Glutamatergic neuron (in vitro differentiated cells): ENCODE results near the gene IQGAP3. TPM values are rescaled to one million over a fixed set of nuclear protein-coding genes. Genes with fewer than 3 reads are reported as not detected.

Experiments
- DNase-seq: peaks from one replicate; pipeline ENCODE4 v3.0.0; 2022
- H3K27ac Mint-ChIP-seq: one replicate; pipeline ENCODE4 v1.8.0; 2020; ENCODE audit warnings: mild to moderate bottlenecking, mixed read lengths, inconsistent platforms; ENCODE audit not compliant: unreplicated experiment
- H3K27me3 Mint-ChIP-seq: one replicate; pipeline ENCODE4 v1.8.0; 2020; ENCODE audit warnings: mild to moderate bottlenecking, moderate library complexity, mixed read lengths, inconsistent platforms; ENCODE audit not compliant: unreplicated experiment
- H3K36me3 Mint-ChIP-seq: one replicate; pipeline ENCODE4 v1.8.0; 2020; ENCODE audit warnings: mild to moderate bottlenecking, mixed read lengths, inconsistent platforms; ENCODE audit not compliant: unreplicated experiment
- H3K4me1 Mint-ChIP-seq: one replicate; pipeline ENCODE4 v1.8.0; 2020; ENCODE audit warnings: mild to moderate bottlenecking, low read depth, mixed read lengths, inconsistent platforms; ENCODE audit not compliant: unreplicated experiment
- H3K4me3 Mint-ChIP-seq: one replicate; pipeline ENCODE4 v1.8.0; 2020; ENCODE audit warnings: mild to moderate bottlenecking, mixed read lengths, inconsistent platforms; ENCODE audit not compliant: unreplicated experiment
- H3K9me3 Mint-ChIP-seq: one replicate; pipeline ENCODE4 v1.8.0; 2020; ENCODE audit warnings: mild to moderate bottlenecking, moderate library complexity, mixed read lengths, inconsistent platforms; ENCODE audit not compliant: unreplicated experiment
- total RNA-seq: library from RNA; stranded (reverse); fragmentation: NEBNext Ultra II Directional; extraction: Animal tissue kit (Norgen Biotek cat#: 25700); gene quantifications from one replicate; pipeline ENCODE4 v1.2.1, GENCODE V29; 2021; ENCODE audit not compliant: unreplicated experiment
- TF ChIP-seq, protein P1 (sequence below): fragments of 200-600 bp; sonication (generic); IDR thresholded peaks from one replicate; pipeline ENCODE4 v1.5.0; 2021; ENCODE audit not compliant: partially characterized antibody, unreplicated experiment

Gene IQGAP3
- total RNA-seq, 1 donor from 2014 or later: 6.1 TPM

DNA sequence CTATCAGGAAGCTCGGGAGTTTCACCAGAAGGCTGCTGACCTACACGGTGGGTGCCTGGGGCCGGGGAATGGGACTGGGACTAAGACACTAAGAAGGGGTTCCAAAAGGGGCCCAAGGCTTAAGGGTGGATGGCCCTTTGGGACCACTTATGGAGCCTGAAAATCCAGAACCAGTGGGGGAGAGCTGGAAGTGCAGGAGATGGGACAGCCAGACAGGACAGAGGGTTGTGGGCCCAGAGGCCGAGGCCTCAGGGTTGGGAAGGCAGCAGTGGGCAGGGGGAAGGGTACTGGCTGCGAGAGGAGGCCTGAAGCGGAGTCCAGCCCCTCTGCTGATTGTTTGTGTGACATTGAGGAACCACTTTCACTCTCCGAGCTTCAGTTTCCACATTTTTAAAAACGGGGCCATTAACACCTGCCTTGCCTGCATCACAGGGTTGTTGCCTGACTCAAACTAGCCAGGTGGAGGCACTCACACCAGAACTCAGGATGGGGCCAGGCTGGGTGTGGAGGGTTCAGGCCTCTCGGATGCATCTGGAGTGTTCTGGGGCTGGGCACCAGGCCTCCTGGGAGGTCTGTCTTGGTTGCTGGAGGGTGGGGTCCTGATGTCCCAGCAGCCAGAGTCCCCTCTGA, 10.1 kb upstream of the IQGAP3 start:
- DNase-seq: no peak
- TF ChIP-seq, protein P1, sequence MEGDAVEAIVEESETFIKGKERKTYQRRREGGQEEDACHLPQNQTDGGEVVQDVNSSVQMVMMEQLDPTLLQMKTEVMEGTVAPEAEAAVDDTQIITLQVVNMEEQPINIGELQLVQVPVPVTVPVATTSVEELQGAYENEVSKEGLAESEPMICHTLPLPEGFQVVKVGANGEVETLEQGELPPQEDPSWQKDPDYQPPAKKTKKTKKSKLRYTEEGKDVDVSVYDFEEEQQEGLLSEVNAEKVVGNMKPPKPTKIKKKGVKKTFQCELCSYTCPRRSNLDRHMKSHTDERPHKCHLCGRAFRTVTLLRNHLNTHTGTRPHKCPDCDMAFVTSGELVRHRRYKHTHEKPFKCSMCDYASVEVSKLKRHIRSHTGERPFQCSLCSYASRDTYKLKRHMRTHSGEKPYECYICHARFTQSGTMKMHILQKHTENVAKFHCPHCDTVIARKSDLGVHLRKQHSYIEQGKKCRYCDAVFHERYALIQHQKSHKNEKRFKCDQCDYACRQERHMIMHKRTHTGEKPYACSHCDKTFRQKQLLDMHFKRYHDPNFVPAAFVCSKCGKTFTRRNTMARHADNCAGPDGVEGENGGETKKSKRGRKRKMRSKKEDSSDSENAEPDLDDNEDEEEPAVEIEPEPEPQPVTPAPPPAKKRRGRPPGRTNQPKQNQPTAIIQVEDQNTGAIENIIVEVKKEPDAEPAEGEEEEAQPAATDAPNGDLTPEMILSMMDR: no peak
- no peak overlapping the region for H3K27ac Mint-ChIP-seq
- H3K27me3 Mint-ChIP-seq: peaks cover 13% of the 10 kb centered on the region
- H3K36me3 Mint-ChIP-seq: no peaks in the 10 kb centered on the region
- H3K9me3 Mint-ChIP-seq: no peaks in the 10 kb centered on the region
- no peak overlapping the region for H3K4me3 Mint-ChIP-seq
- H3K4me1 Mint-ChIP-seq: peaks cover 11% of the 10 kb centered on the region

DNA sequence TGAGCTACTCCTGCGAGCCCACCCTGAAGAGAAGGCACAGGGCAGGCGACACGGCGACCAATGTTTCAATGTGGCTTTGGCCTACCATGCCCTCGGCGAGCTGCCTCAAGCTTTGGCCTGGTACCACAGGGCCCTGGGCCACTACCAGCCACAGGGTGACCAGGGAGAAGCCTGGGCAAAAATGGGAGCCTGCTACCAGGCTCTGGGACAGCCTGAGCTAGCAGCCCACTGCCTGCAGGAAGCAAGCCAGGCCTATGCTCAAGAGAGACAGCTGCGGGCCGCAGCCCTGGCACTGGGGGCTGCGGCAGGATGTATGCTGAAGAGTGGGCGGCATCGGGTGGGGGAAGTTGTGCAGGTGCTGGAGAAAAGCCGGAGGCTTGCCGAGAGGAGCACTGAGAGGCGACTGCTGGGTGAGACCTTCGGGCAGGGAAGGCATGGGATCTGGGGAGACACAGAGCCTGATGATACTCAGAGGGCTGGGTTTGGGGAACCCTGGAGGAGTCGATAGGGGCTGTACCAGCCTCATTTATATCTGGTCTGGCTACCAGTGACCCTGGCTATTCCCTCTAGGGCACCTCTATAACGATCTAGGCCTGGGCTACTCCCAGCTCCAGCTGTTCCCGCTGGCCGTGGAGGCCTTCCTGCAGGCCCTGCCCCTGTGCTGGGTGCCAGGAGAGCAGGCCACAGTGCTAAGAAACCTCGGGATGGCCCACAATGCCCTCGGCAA, 9.5 kb upstream of the IQGAP3 start:
- Mint-ChIP-seq H3K36me3 (no peaks in the 10 kb centered on the region), H3K4me1 (peaks cover 11% of the 10 kb centered on the region), H3K4me3 (no peak overlapping the region), H3K27ac (no peak overlapping the region), H3K9me3 (no peaks in the 10 kb centered on the region), H3K27me3 (peaks cover 13% of the 10 kb centered on the region)
- TF ChIP-seq, protein P1: no peak
- DNase-seq: no peak

DNA sequence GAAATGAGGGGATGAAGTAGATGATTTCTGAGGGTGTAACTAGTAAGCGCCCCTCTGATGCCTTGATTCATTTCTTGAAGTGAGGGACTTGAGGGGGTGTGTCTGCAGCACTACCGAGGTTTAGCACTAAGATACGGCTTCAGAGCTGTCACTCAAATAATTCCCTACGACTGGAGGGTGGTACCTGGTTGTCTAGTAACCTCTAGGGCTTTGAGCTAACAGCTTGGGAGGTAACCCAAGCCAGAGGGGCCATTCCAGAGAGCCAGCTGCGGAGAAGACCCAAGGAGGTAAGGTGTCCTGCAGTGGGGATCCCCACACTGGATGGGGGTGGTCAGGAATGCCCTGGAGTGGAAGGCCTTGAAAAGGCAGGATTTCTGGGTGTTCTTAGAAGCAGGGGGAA, 7.1 kb upstream of the IQGAP3 start, which contains the start of gene TTC24:
TSS of gene TTC24 (plus strand) at position 252 of the 400 bp plus-strand sequence. CDS start 1,642 bp downstream, outside the sequence.
- Mint-ChIP-seq H3K4me3 (no peak within 1 kb of the TSS), H3K27me3 (peaks cover 10% of the 10 kb centered on the region), H3K27ac (no peak within 1 kb of the TSS), H3K4me1 (peaks cover 15% of the 10 kb centered on the region), H3K9me3 (no peaks in the 10 kb centered on the region), H3K36me3 (no peaks in the 10 kb centered on the region)
- TF ChIP-seq, protein P1: no peak
- DNase-seq: no peak

DNA sequence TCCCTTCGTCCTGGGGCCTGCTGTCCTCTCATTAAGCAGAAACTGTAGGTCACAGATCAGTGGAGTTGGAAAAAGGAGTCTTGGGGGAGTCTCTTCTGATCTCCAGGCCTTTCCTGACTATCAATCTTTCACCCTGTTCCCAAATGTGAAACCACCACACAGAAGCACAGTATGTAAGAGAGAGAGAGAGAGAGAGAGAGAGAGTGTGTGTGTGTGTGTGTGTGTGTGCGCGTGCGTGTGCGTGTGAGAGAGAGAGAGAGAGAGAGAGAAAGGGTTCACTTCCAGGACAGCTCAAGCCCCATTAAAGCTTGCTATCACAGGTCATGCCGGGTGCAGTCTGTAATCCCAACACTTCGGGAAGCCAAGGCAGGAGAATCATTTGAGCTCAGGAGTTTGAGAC, 5.7 kb upstream of the IQGAP3 start:
- H3K27ac Mint-ChIP-seq: peak overlapping the region; percentile 3
- no peak for DNase-seq
- H3K9me3 Mint-ChIP-seq: no peaks in the 10 kb centered on the region
- peak overlapping the region; percentile 1 for H3K4me3 Mint-ChIP-seq
- peaks cover 10% of the 10 kb centered on the region for H3K4me1 Mint-ChIP-seq
- TF ChIP-seq, protein P1: no peak
- peaks cover 8% of the 10 kb centered on the region for H3K27me3 Mint-ChIP-seq
- H3K36me3 Mint-ChIP-seq: no peaks in the 10 kb centered on the region

DNA sequence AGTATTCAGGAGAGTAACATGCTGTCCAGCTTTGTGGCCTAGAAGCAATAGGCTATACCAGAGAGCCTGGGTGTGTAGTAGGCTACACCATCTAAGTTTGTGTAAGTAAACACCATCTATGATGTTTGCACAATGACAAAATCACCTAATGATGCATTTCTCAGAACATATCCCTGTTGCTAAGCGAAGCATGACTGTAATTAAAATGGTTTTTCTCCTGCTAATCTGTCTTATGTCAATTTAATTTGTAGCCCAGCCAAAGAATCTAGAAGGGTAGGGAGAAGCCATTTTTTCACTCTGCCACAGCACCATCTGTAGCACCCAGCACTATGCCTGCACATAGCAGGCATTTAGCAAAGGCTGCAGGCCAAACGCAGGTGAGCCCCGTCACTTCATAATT, 5.2 kb upstream of the IQGAP3 start:
- H3K4me1 Mint-ChIP-seq: peaks cover 10% of the 10 kb centered on the region
- H3K36me3 Mint-ChIP-seq: no peaks in the 10 kb centered on the region
- DNase-seq: no peak
- no peak overlapping the region for H3K27ac Mint-ChIP-seq
- peaks cover 3% of the 10 kb centered on the region for H3K9me3 Mint-ChIP-seq
- TF ChIP-seq, protein P1: no peak
- H3K4me3 Mint-ChIP-seq: peak overlapping the region; percentile 1
- peaks cover 8% of the 10 kb centered on the region for H3K27me3 Mint-ChIP-seq
